ENCODE measurements around the gene CCDC169. TPM values are rescaled to one million over a fixed set of nuclear protein-coding genes. Genes with fewer than 3 reads are reported as not detected.

Gene CCDC169
- polyA plus RNA-seq, 1 donor = 3.0 TPM

- no peak overlapping the region for H3K27ac ChIP-seq (ENCODE audit: low read length)
- H3K4me1 ChIP-seq (ENCODE audit: control insufficient read depth, insufficient read depth, low read length) = no peaks in the 10 kb centered on the region
- no peaks in the 10 kb centered on the region for H3K27me3 ChIP-seq (ENCODE audit: control insufficient read depth, insufficient read depth, low read length)
- no CpG with 5 or more reads among the region's 1 CpG for WGBS (ENCODE audit: insufficient coverage, low lambda C conversion rate)
- no peak for DNase-seq
- no peaks in the 10 kb centered on the region for H3K36me3 ChIP-seq (ENCODE audit: control insufficient read depth, insufficient read depth, low read length)
- no peaks in the 10 kb centered on the region for H3K9me3 ChIP-seq (ENCODE audit: control insufficient read depth, low read depth, low read length)
- no peak overlapping the region for H3K4me3 ChIP-seq (ENCODE audit: low read length)
Measured at GRCh38 chr13:36193151-36193855, 104.3 kb downstream of the CCDC169 start.

GRCh38 chr13:36192166-36192565 is 105.4 kb downstream of the CCDC169 start:
- WGBS (ENCODE audit: insufficient coverage, low lambda C conversion rate) = 100% methylated on average over 1 of the region's 6 CpGs
- DNase-seq = no peak

GRCh38 chr13:36190771-36191170 is 106.8 kb downstream of the CCDC169 start:
- DNase-seq = no peak
- Histone ChIP-seq H3K4me3 (ENCODE audit: low read length) (no peak overlapping the region), H3K27ac (ENCODE audit: low read length) (no peak overlapping the region), H3K9me3 (ENCODE audit: control insufficient read depth, low read depth, low read length) (no peaks in the 10 kb centered on the region), H3K4me1 (ENCODE audit: control insufficient read depth, insufficient read depth, low read length) (no peaks in the 10 kb centered on the region), H3K27me3 (ENCODE audit: control insufficient read depth, insufficient read depth, low read length) (no peaks in the 10 kb centered on the region), H3K36me3 (ENCODE audit: control insufficient read depth, insufficient read depth, low read length) (no peaks in the 10 kb centered on the region)
- 100% methylated on average over 1 of the region's 3 CpGs for WGBS (ENCODE audit: insufficient coverage, low lambda C conversion rate)

More at GRCh38 chr13:36192166-36192565, 105.4 kb downstream of the CCDC169 start:
- no peaks in the 10 kb centered on the region for H3K27me3 ChIP-seq (ENCODE audit: control insufficient read depth, insufficient read depth, low read length)
- no peaks in the 10 kb centered on the region for H3K4me1 ChIP-seq (ENCODE audit: control insufficient read depth, insufficient read depth, low read length)
- H3K4me3 ChIP-seq (ENCODE audit: low read length) = no peak overlapping the region
- H3K27ac ChIP-seq (ENCODE audit: low read length) = no peak overlapping the region
- H3K9me3 ChIP-seq (ENCODE audit: control insufficient read depth, low read depth, low read length) = no peaks in the 10 kb centered on the region
- no peaks in the 10 kb centered on the region for H3K36me3 ChIP-seq (ENCODE audit: control insufficient read depth, insufficient read depth, low read length)

- no peak for DNase-seq
- 86% methylated on average over 1 of the region's 1 CpG for WGBS (ENCODE audit: insufficient coverage, low lambda C conversion rate)
- no peaks in the 10 kb centered on the region for H3K27me3 ChIP-seq (ENCODE audit: control insufficient read depth, insufficient read depth, low read length)
- H3K4me3 ChIP-seq (ENCODE audit: low read length) = no peak overlapping the region
- no peak overlapping the region for H3K27ac ChIP-seq (ENCODE audit: low read length)
- H3K36me3 ChIP-seq (ENCODE audit: control insufficient read depth, insufficient read depth, low read length) = no peaks in the 10 kb centered on the region
- H3K4me1 ChIP-seq (ENCODE audit: control insufficient read depth, insufficient read depth, low read length) = no peaks in the 10 kb centered on the region
- no peaks in the 10 kb centered on the region for H3K9me3 ChIP-seq (ENCODE audit: control insufficient read depth, low read depth, low read length)
Measured at GRCh38 chr13:36188441-36188840, 109.2 kb downstream of the CCDC169 start.

GRCh38 chr13:36183901-36184300 is 113.7 kb downstream of the CCDC169 start:
- no peak overlapping the region for H3K4me3 ChIP-seq (ENCODE audit: low read length)
- H3K27ac ChIP-seq (ENCODE audit: low read length) = no peak overlapping the region
- no peaks in the 10 kb centered on the region for H3K27me3 ChIP-seq (ENCODE audit: control insufficient read depth, insufficient read depth, low read length)
- H3K9me3 ChIP-seq (ENCODE audit: control insufficient read depth, low read depth, low read length) = no peaks in the 10 kb centered on the region
- DNase-seq = no peak
- H3K36me3 ChIP-seq (ENCODE audit: control insufficient read depth, insufficient read depth, low read length) = no peaks in the 10 kb centered on the region
- H3K4me1 ChIP-seq (ENCODE audit: control insufficient read depth, insufficient read depth, low read length) = no peaks in the 10 kb centered on the region

Other genes starting within 250 kb of the CCDC169 start
- gene DCLK1, start 166.4 kb downstream of the CCDC169 start, polyA plus RNA-seq = 12.2 TPM
- gene SOHLH2, start 83.3 kb downstream of the CCDC169 start, polyA plus RNA-seq = 0.99 TPM
- 44.0 TPM for gene SPART, start 48.6 kb upstream of the CCDC169 start, polyA plus RNA-seq
- gene CCNA1, start 134.7 kb upstream of the CCDC169 start, polyA plus RNA-seq = 1.5 TPM